ENCODE results near the gene RPS15. TPM values are rescaled to one million over a fixed set of nuclear protein-coding genes. Genes with fewer than 3 reads are reported as not detected.

RPS15 gene
- total and polyA plus RNA-seq, 8 donors, result 596 to 1,709 (median 905) TPM

DNA sequence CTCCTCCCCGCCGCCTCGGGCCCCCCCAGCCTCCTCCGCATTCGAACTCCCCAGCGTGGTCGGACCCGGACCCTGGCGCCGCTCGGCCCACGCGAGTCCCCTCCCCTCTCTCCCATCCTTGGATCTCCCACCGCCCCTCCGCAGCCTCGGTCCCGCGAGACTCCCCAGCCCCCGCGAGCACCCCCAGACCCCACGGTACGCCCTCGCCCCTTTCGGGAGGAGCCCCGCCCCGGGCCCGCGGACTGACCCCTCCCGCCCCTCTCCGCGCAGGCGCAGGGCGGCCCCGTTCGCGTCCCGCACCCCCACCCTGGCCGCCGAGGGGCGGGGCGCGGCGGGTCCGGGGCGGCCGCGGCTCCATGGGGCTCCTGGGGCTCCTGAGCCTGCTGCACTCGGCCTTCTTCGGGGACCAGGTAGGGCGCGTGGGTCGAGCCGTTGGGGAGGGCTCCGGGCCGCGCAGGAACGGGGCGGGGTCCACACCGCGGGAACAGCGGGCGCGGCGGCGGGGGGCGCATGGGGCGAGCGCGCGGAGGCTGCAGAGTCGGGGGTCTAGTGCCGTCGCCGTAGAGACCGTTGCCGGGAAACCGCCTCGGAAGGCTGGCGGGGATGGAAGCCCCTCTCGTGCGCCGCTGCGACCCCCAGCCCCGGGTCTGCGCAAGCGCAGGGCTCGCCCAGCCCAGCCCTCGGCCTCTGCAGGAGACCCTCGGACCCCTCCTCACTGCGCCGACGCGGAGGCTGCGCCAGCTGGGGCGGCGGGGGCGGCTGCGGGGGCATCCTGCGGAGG lies 7.9 kb downstream of the RPS15 start:
- FAIRE-seq (no peak), ATAC-seq (peak in 2 of 4 donors; percentile 27 to 34), DNase-seq (peak in 3 of 6 donors; percentile 13 to 84 (median 51))
- Histone ChIP-seq H3K4me3 (peak overlapping the region in 2 of 4 donors; percentile 27 to 30), H3K27me3 (peaks cover 0 to 17% (median 3%) of the 10 kb centered on the region in 4 donors), H3K36me3 (peaks cover under 1 to 10% (median 5%) of the 10 kb centered on the region in 3 donors), H3K4me1 (peaks cover 0 to 13% (median 0%) of the 10 kb centered on the region in 3 donors), H3K9me3 (no peaks in the 10 kb centered on the region), H3K27ac (no peak overlapping the region)
- 1 to 2% methylated on average over 66 to 99 of the region's 99 CpGs for whole genome bisulfite sequencing, 2 donors
- intact Hi-C loops (cut with DNase I), result loop anchor here in 1 of 3 donors (10.0 kb wide), 1 partner anchor 69 kb away; the partner anchor contains the start of gene ADAMTSL5
- TF ChIP-seq, protein P1, sequence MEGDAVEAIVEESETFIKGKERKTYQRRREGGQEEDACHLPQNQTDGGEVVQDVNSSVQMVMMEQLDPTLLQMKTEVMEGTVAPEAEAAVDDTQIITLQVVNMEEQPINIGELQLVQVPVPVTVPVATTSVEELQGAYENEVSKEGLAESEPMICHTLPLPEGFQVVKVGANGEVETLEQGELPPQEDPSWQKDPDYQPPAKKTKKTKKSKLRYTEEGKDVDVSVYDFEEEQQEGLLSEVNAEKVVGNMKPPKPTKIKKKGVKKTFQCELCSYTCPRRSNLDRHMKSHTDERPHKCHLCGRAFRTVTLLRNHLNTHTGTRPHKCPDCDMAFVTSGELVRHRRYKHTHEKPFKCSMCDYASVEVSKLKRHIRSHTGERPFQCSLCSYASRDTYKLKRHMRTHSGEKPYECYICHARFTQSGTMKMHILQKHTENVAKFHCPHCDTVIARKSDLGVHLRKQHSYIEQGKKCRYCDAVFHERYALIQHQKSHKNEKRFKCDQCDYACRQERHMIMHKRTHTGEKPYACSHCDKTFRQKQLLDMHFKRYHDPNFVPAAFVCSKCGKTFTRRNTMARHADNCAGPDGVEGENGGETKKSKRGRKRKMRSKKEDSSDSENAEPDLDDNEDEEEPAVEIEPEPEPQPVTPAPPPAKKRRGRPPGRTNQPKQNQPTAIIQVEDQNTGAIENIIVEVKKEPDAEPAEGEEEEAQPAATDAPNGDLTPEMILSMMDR (IDR thresholded peaks at IDR 0.05), result no peak

DNA sequence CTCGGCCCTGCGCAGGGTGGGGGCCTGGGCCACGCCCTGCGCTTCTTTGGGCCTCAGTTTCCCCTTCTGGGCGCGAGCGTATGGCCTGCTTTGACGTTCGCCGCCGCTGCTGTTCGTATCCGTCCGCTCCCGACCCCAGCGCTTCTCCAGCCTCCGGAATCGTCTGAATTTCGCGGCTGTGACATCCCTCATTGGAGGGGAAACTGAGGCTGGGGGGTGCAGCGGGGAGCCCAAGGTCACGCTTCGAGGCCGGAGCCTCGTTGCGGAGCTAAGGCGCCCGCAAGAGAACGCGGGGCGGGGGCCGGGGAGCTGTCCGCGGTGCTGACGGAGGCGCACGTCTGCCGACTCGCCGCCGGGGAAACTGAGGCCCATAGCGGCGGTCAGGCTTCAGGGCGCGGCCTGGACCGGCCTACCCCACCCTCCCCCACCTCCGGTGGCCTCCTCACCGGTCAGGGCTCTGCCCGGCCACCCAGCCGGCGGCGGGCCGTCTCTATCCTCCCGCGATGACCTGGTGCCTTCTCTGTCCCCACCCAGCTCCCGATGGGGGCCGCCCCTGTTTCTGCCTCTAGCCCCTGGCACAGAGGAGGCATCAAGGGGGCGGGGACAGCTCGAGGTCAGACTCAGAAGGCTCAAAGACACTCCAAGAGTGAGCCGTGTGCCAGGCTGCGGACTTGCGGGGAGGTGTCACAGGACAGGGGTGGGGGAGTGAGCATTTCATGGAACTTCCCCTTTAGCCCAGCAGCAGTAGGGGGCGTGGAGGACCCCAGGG lies 8.7 kb downstream of the RPS15 start:
- WGBS, 2 donors, result 6% methylated on average over 52 to 63 of the region's 63 CpGs

DNA sequence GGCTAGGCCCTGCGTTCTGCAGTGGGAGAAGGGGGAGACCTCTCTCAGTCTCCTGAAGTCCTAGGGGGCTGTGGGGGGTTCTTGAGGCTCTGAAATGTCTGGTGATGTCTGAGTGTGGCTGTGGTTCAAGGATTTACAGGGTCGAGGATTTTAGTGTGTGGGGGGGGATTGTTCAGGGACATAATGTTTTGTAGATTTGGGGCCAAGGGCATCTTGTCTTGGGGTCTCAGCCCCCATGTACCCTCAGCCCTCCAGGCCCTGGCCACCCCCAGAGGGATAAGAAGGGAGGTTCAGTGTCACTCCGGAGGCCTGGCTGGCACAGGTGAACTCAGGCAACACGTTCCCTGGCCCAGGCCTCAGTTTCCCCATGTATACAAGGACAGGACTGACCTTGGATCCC lies 9.3 kb downstream of the RPS15 start:
- 17 to 27% methylated on average over 4 of the region's 4 CpGs for WGBS, 2 donors
- FAIRE-seq (no peak), DNase-seq (no peak), ATAC-seq (no peak)
- intact Hi-C loops (cut with DNase I), result loop anchor here in 1 of 3 donors (10.0 kb wide), 1 partner anchor 67 kb away; the partner anchor contains the start of gene ADAMTSL5
- Histone ChIP-seq H3K27ac (no peak overlapping the region), H3K4me1 (peaks cover 0 to 13% (median 0%) of the 10 kb centered on the region in 3 donors), H3K36me3 (no peaks in the 10 kb centered on the region), H3K27me3 (peaks cover 0 to 17% (median 4%) of the 10 kb centered on the region in 4 donors), H3K9me3 (no peaks in the 10 kb centered on the region), H3K4me3 (no peak overlapping the region)
- TF ChIP-seq, protein P1 (IDR thresholded peaks at IDR 0.05), result no peak

More for the DNA sequence above, 8.7 kb downstream of the RPS15 start:
- TF ChIP-seq, protein P1 (IDR thresholded peaks at IDR 0.05), result no peak
- peak in 2 of 6 donors; percentile 47 to 80 for DNase-seq
- no peak overlapping the region for H3K4me3 ChIP-seq
- peaks cover 0 to 17% (median 3%) of the 10 kb centered on the region in 4 donors for H3K27me3 ChIP-seq
- peaks cover 0 to 4% (median 2%) of the 10 kb centered on the region in 3 donors for H3K36me3 ChIP-seq
- no peak for FAIRE-seq
- intact Hi-C loops (cut with DNase I), result loop anchor here in 1 of 3 donors (10.0 kb wide), 1 partner anchor 68 kb away; the partner anchor contains the start of gene ADAMTSL5
- peaks cover 0 to 13% (median 0%) of the 10 kb centered on the region in 3 donors for H3K4me1 ChIP-seq
- H3K27ac ChIP-seq, result no peak overlapping the region
- peak in 1 of 4 donors; percentile 6 for ATAC-seq
- H3K9me3 ChIP-seq, result no peaks in the 10 kb centered on the region

DNA sequence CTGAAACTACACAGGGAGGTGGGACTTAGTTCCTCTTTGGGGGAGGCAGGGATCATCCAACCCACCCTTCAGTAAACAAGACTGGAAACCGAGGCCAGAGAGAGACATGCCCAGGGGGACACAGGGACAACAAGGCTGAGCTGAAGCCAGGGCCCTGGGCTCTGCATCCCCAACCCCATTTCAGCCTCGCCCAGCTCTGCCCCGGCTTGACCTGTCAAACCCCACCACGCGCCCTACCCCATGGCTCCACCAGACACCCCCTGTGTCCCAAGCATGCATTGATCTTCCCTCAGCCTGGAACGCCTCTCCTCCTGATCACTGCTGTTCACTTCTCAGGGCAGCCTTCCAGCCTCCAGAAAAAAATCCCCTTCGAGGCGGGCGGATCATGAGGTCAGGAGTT lies 9.7 kb downstream of the RPS15 start:
- peaks cover 0 to 17% (median 4%) of the 10 kb centered on the region in 4 donors for H3K27me3 ChIP-seq
- no peak overlapping the region for H3K27ac ChIP-seq
- H3K4me3 ChIP-seq, result no peak overlapping the region
- ATAC-seq (no peak), FAIRE-seq (no peak), DNase-seq (peak in 1 of 6 donors; percentile 70)
- H3K9me3 ChIP-seq, result no peaks in the 10 kb centered on the region
- WGBS, 2 donors, result 68 to 72% methylated on average over 9 of the region's 9 CpGs
- TF ChIP-seq, protein P1 (IDR thresholded peaks at IDR 0.05), result no peak
- H3K4me1 ChIP-seq, result peaks cover 0 to 13% (median 0%) of the 10 kb centered on the region in 3 donors
- intact Hi-C loops (cut with DNase I), result loop anchor here in 1 of 3 donors (10.0 kb wide), 1 partner anchor 67 kb away; the partner anchor contains the start of gene ADAMTSL5
- no peaks in the 10 kb centered on the region for H3K36me3 ChIP-seq
